Keratinocyte (primary cell): Measurements from ENCODE around the gene GALNT2. TPM values are rescaled to one million over a fixed set of nuclear protein-coding genes. Genes with fewer than 3 reads are reported as not detected.

Experiments used
- DNase-seq: peaks from one replicate; pipeline ENCODE4 v3.0.0-alpha.2; 2011; ENCODE audit warnings: low read depth, missing footprints, low spot score
- FAIRE-seq: peaks from 2 replicates; lab custom pipeline; 2011; peaks lifted over from hg19 to GRCh38; lab: Jason Lieb, UNC
- H2AFZ ChIP-seq: 2 replicates; pipeline ENCODE4 v1.6.0; 2012; ENCODE audit warnings: low read length, control low read depth, inconsistent platforms; ENCODE audit not compliant: control insufficient read depth
- H3K27ac ChIP-seq: 2 replicates; pipeline ENCODE4 v1.5.1; 2011; ENCODE audit warnings: low read length; ENCODE audit not compliant: control insufficient read depth, insufficient read depth
- H3K27me3 ChIP-seq: 3 replicates; pipeline ENCODE4 v1.6.0; 2011; ENCODE audit warnings: low read length; ENCODE audit not compliant: control insufficient read depth, insufficient read depth; ENCODE audit errors: extremely low read depth
- H3K36me3 ChIP-seq, 2 experiments: 2 replicates in 1 of 2; 3 replicates in 1 of 2; pipeline ENCODE4 v1.5.1; 2011; ENCODE audit warnings: low read length in 2 of 2, mild to moderate bottlenecking in 1 of 2; ENCODE audit not compliant: control insufficient read depth in 2 of 2, insufficient read depth in 2 of 2; ENCODE audit errors: extremely low read depth in 1 of 2
- H3K4me1 ChIP-seq: 3 replicates; pipeline ENCODE4 v1.5.1; 2011; ENCODE audit warnings: low read length; ENCODE audit not compliant: control insufficient read depth, insufficient read depth; ENCODE audit errors: extremely low read depth
- H3K4me2 ChIP-seq: 3 replicates; pipeline ENCODE4 v1.6.0; 2011; ENCODE audit warnings: low read depth, low read length; ENCODE audit not compliant: control insufficient read depth, insufficient read depth; ENCODE audit errors: extremely low read depth
- H3K4me3 ChIP-seq, 3 experiments: fragments of 200-600 bp in 1 of 3; sonication (generic) in 1 of 3; 2 replicates in 2 of 3; 3 replicates in 1 of 3; pipeline ENCODE4 v1.5.1; 2011 to 2016; ENCODE audit warnings: low read length in 3 of 3, mild to moderate bottlenecking in 3 of 3, control low read depth in 2 of 3, inconsistent platforms in 1 of 3, low read depth in 1 of 3, mixed read lengths in 1 of 3, mixed run types in 1 of 3, moderate library complexity in 1 of 3; ENCODE audit not compliant: control insufficient read depth in 2 of 3, insufficient read depth in 2 of 3; ENCODE audit errors: extremely low read depth in 1 of 3
- H3K79me2 ChIP-seq: 2 replicates; pipeline ENCODE4 v1.6.0; 2012; ENCODE audit warnings: low read length; ENCODE audit not compliant: control insufficient read depth, insufficient read depth
- H3K9ac ChIP-seq: 3 replicates; pipeline ENCODE4 v1.6.0; 2011; ENCODE audit warnings: low read length; ENCODE audit not compliant: control insufficient read depth, insufficient read depth; ENCODE audit errors: extremely low read depth
- H3K9me1 ChIP-seq: 3 replicates; pipeline ENCODE4 v1.6.0; 2011; ENCODE audit warnings: low read length; ENCODE audit not compliant: control insufficient read depth, insufficient read depth; ENCODE audit errors: extremely low read depth
- H3K9me3 ChIP-seq: 2 replicates; pipeline ENCODE4 v1.5.1; 2012; ENCODE audit warnings: low read depth, low read length; ENCODE audit not compliant: control insufficient read depth
- H4K20me1 ChIP-seq: 3 replicates; pipeline ENCODE4 v1.6.0; 2011; ENCODE audit warnings: low read length; ENCODE audit not compliant: control insufficient read depth, insufficient read depth; ENCODE audit errors: extremely low read depth
- CTCF ChIP-seq, 3 experiments: IDR thresholded peaks in 1 of 3; conservative IDR thresholded peaks in 1 of 3; optimal IDR thresholded peaks in 1 of 3; 2 replicates in 2 of 3; 3 replicates in 1 of 3; pipeline versions ENCODE3 to v1.5.1; 2011; ENCODE audit warnings: low read length in 3 of 3, mild to moderate bottlenecking in 3 of 3, moderate library complexity in 2 of 3, control low read depth in 1 of 3, inconsistent platforms in 1 of 3; ENCODE audit not compliant: insufficient read depth in 2 of 3; ENCODE audit errors: extremely low read depth in 1 of 3
- EZH2 ChIP-seq: IDR thresholded peaks from one replicate; pipeline ENCODE4 v1.6.1; 2012; ENCODE audit warnings: inconsistent platforms, mild to moderate bottlenecking, low read length, moderate library complexity
- dilution Hi-C: fragments of 300-500 bp; cut with MboI; formaldehyde crosslinking; loops from one replicate; pipeline ENCODE4 v1.7.0; 2020; ENCODE audit warnings: low sequenced_read_pairs; ENCODE audit not compliant: extremely low pct_ligation_motif_present
- polyA plus RNA-seq, 5 experiments: library from polyadenylated mRNA; depleted of rRNA in 3 of 5; stranded (reverse) in 3 of 5; stranded (forward) in 1 of 5; unstranded in 1 of 5; fragments of >200 nt; gene quantifications; 1 replicate in 1 of 5; 2 replicates in 3 of 5; 3 replicates in 1 of 5; pipeline versions ENCODE4 v1.2.1 to v1.2.3, GENCODE V29; 2011 to 2012; ENCODE audit warnings: missing spikeins in 2 of 5, low read depth in 1 of 5, low replicate concordance in 1 of 5

The GALNT2 gene
- polyA plus RNA-seq, 1 donor (not counting 4 experiments of a cell fraction or from before 2014, with no cell fraction given) = 61.7 TPM

DNA sequence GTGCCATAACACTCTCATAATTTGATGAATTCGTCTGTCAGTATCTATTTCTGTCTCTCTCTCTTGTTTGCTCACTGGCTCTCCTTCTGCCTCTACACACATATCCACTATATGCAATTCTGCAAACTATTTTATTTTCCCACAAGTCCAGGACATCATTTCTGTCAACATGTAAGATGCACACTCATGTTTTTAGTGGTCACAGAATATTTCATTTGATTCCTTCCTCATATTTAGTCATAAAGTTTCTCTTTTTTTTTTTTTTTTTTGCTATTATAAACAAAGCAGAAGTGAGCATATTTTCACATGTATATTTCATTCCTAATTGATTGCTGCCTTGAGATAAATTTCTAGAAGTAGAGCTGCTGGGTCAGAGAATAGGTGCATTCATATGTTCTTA, 193.8 kb downstream of the GALNT2 start:
- no peak for DNase-seq
- peaks cover 9 to 35% of the 10 kb centered on the region in 2 experiments for H3K36me3 ChIP-seq

GRCh38 chr1:230261928-230262650, 195.1 kb downstream of the GALNT2 start:
- H3K9ac ChIP-seq = no peak overlapping the region
- dilution Hi-C loops = no loop called here
- no peak overlapping the region for H3K4me3 ChIP-seq
- H3K9me3 ChIP-seq = no peaks in the 10 kb centered on the region
- H3K4me1 ChIP-seq = no peaks in the 10 kb centered on the region
- FAIRE-seq (no peak), DNase-seq (no peak)
- no peak overlapping the region for H2AFZ ChIP-seq
- no peak overlapping the region for H3K4me2 ChIP-seq
- H3K79me2 ChIP-seq = no peaks in the 10 kb centered on the region
- H4K20me1 ChIP-seq = no peaks in the 10 kb centered on the region
- TF ChIP-seq CTCF (optimal IDR thresholded peaks at IDR 0.05 in 1 of 3, IDR thresholded peaks at IDR 0.05 in 1 of 3, conservative IDR thresholded peaks at IDR 0.05 in 1 of 3; ENCODE audit: extremely low read depth in 1 of 3, insufficient read depth in 2 of 3, low read length in 3 of 3) (no peak), EZH2 (no peak)
- no peaks in the 10 kb centered on the region for H3K9me1 ChIP-seq
- H3K36me3 ChIP-seq = peaks cover 13 to 32% of the 10 kb centered on the region in 2 experiments
- H3K27ac ChIP-seq = no peak overlapping the region
- no peaks in the 10 kb centered on the region for H3K27me3 ChIP-seq

More for the DNA sequence above, 193.8 kb downstream of the GALNT2 start:
- no peak overlapping the region for H3K27ac ChIP-seq
- no peaks in the 10 kb centered on the region for H3K79me2 ChIP-seq
- dilution Hi-C loops = no loop called here
- no peak overlapping the region for H3K9ac ChIP-seq
- no peak for TF ChIP-seq EZH2
- TF ChIP-seq CTCF (optimal IDR thresholded peaks at IDR 0.05 in 1 of 3, IDR thresholded peaks at IDR 0.05 in 1 of 3, conservative IDR thresholded peaks at IDR 0.05 in 1 of 3; ENCODE audit: extremely low read depth in 1 of 3, insufficient read depth in 2 of 3, low read length in 3 of 3) = no peak
- H3K4me2 ChIP-seq = no peak overlapping the region
- H3K4me3 ChIP-seq = no peak overlapping the region
- H2AFZ ChIP-seq = no peak overlapping the region
- no peaks in the 10 kb centered on the region for H3K9me1 ChIP-seq
- no peaks in the 10 kb centered on the region for H3K4me1 ChIP-seq
- H3K9me3 ChIP-seq = no peaks in the 10 kb centered on the region
- H3K27me3 ChIP-seq = no peaks in the 10 kb centered on the region
- H4K20me1 ChIP-seq = no peaks in the 10 kb centered on the region
- no peak for FAIRE-seq
